Measurements from ENCODE around the gene ZP1.

GRCh38 chr11:60857378-60858232, 9.7 kb upstream of the ZP1 start:
- TF ChIP-seq CTCF (IDR thresholded peaks at IDR 0.05): no peak
- no peak for TF ChIP-seq POLR2A (IDR thresholded peaks at IDR 0.05)

Measured in testis (tissue), 2 donors.